GM21528 (cell line): ENCODE data around the gene SPRY4.
"Not testable (repeated sequence)": the region's sequence is repeated elsewhere in the genome, so short reads cannot be mapped to it uniquely, and the experiment has no call there.

Experiments used
- ATAC-seq: cut with Tn5 transposase; IDR thresholded peaks from one replicate; pipeline ENCODE4 v1.9.1; 2021; ENCODE audit warnings: mild to moderate bottlenecking, moderate library complexity; ENCODE audit not compliant: unreplicated experiment, low FRiP score

SPRY4 gene

GRCh38 chr5:142339781-142340180 is 15.0 kb upstream of the SPRY4 start:
- no peak for ATAC-seq

- no peak for ATAC-seq
Measured at GRCh38 chr5:142334538-142334937, 9.7 kb upstream of the SPRY4 start.

- ATAC-seq: not testable (repeated sequence)
Measured at GRCh38 chr5:142333749-142334148, 8.9 kb upstream of the SPRY4 start.

GRCh38 chr5:142330444-142330843 is 5.6 kb upstream of the SPRY4 start:
- ATAC-seq: no peak

GRCh38 chr5:142330026-142330425 is 5.2 kb upstream of the SPRY4 start:
- ATAC-seq: no peak

- ATAC-seq: no peak
Measured at GRCh38 chr5:142327111-142327842, 2.5 kb upstream of the SPRY4 start.

- ATAC-seq: no peak
Measured at GRCh38 chr5:142326480-142326938, 1.7 kb upstream of the SPRY4 start.

- ATAC-seq: no peak
Measured at GRCh38 chr5:142325725-142326479, 1.1 kb upstream of the SPRY4 start.

- ATAC-seq: peak; percentile 50
Measured at GRCh38 chr5:142324136-142324870, 518 bp downstream of the SPRY4 start.

GRCh38 chr5:142323480-142324135 is 1.2 kb downstream of the SPRY4 start:
- no peak for ATAC-seq

- ATAC-seq: no peak
Measured at GRCh38 chr5:142322747-142323479, 1.9 kb downstream of the SPRY4 start.

GRCh38 chr5:142322403-142322746 is 2.4 kb downstream of the SPRY4 start:
- ATAC-seq: no peak

- ATAC-seq: no peak
Measured at GRCh38 chr5:142320851-142321560, 3.8 kb downstream of the SPRY4 start.

GRCh38 chr5:142320430-142320738 is 4.4 kb downstream of the SPRY4 start:
- no peak for ATAC-seq

GRCh38 chr5:142319560-142320429 is 5.0 kb downstream of the SPRY4 start:
- ATAC-seq: no peak

- ATAC-seq: no peak
Measured at GRCh38 chr5:142319105-142319504, 5.7 kb downstream of the SPRY4 start.

GRCh38 chr5:142317753-142318152 is 7.1 kb downstream of the SPRY4 start:
- no peak for ATAC-seq

- no peak for ATAC-seq
Measured at GRCh38 chr5:142317173-142317572, 7.6 kb downstream of the SPRY4 start.

GRCh38 chr5:142316681-142317080 is 8.1 kb downstream of the SPRY4 start:
- no peak for ATAC-seq
